Endothelial cell of umbilical vein (primary cell): ENCODE data around the gene RAB43. TPM values are rescaled to one million over a fixed set of nuclear protein-coding genes. Genes with fewer than 3 reads are reported as not detected.

Experiments
- BruUV-seq: library from RNA; stranded (reverse); fragments of 400-500 nt; replicated peaks from 2 replicates; lab custom pipeline; 2021; lab: Mats Ljungman, UMichigan
- CTCF ChIA-PET: fragments of 300-600, 350-600 bp; sonication (Branson Sonifier 250); formaldehyde crosslinking; loops from one replicate; lab custom pipeline; 2021; ENCODE audit warnings: antibody characterized with exemption, inconsistent platforms; lab: Charles Lee
- POLR2A ChIA-PET: fragments of 300-600, 350-600 bp; sonication (Branson Sonifier 250); formaldehyde crosslinking; loops from one replicate; lab custom pipeline; 2021; ENCODE audit warnings: antibody characterized with exemption, inconsistent platforms; lab: Charles Lee
- DNase-seq: peaks from one replicate; pipeline ENCODE4 v3.0.0-alpha.2; 2011; ENCODE audit warnings: low read depth, low spot score
- FAIRE-seq: peaks from 2 replicates; lab custom pipeline; 2011; peaks lifted over from hg19 to GRCh38; lab: Jason Lieb, UNC
- H2AFZ ChIP-seq: 2 replicates; pipeline ENCODE4 v1.6.0; 2012; ENCODE audit warnings: low read depth, low read length, control low read depth, inconsistent platforms
- H3K27ac ChIP-seq: 2 replicates; pipeline ENCODE4 v1.5.1; 2011; ENCODE audit warnings: low read depth, mild to moderate bottlenecking, control low read depth, low read length, moderate library complexity; ENCODE audit not compliant: insufficient read depth
- H3K27me3 ChIP-seq, 2 experiments: 2 replicates each; pipeline versions ENCODE4 v1.6.0 to v1.6.1; 2011; ENCODE audit warnings: low read length in 2 of 2, mixed read lengths in 1 of 2; ENCODE audit not compliant: control insufficient read depth in 2 of 2, insufficient read depth in 2 of 2
- H3K36me3 ChIP-seq, 2 experiments: 2 replicates in 1 of 2; 3 replicates in 1 of 2; pipeline ENCODE4 v1.5.1; 2011; ENCODE audit warnings: low read length in 2 of 2, mild to moderate bottlenecking in 1 of 2, moderate library complexity in 1 of 2; ENCODE audit not compliant: control insufficient read depth in 2 of 2, insufficient read depth in 2 of 2; ENCODE audit errors: extremely low read depth in 1 of 2
- H3K4me1 ChIP-seq: 3 replicates; pipeline ENCODE4 v1.5.1; 2011; ENCODE audit warnings: mild to moderate bottlenecking, low read length; ENCODE audit not compliant: control insufficient read depth, insufficient read depth; ENCODE audit errors: extremely low read depth
- H3K4me2 ChIP-seq: 2 replicates; pipeline ENCODE4 v1.6.1; 2011; ENCODE audit warnings: low read length, control low read depth, mixed read lengths; ENCODE audit not compliant: insufficient read depth
- H3K4me3 ChIP-seq, 3 experiments: fragments of 200-600 bp in 1 of 3; sonication (generic), shearing (Covaris generic) in 1 of 3; replicated peaks in 1 of 3; 2 replicates each; pipeline ENCODE4 v1.5.1; 2011 to 2016; ENCODE audit warnings: control low read depth in 3 of 3, low read length in 3 of 3, mild to moderate bottlenecking in 2 of 3, inconsistent platforms in 1 of 3, low read depth in 1 of 3, moderate library complexity in 1 of 3; ENCODE audit not compliant: insufficient read depth in 1 of 3
- H3K79me2 ChIP-seq: 2 replicates; pipeline ENCODE4 v1.6.0; 2012; ENCODE audit warnings: low read length, inconsistent platforms; ENCODE audit not compliant: control insufficient read depth, insufficient read depth
- H3K9ac ChIP-seq: replicated peaks from 2 replicates; pipeline ENCODE3; 2011; ENCODE audit warnings: low read length, control low read depth; ENCODE audit not compliant: insufficient read depth; ENCODE audit errors: extremely low read depth
- H3K9me1 ChIP-seq: replicated peaks from 3 replicates; pipeline ENCODE4 v1.6.0; 2011; ENCODE audit warnings: mild to moderate bottlenecking, low read length; ENCODE audit not compliant: control insufficient read depth, insufficient read depth; ENCODE audit errors: extremely low read depth
- H3K9me3 ChIP-seq: replicated peaks from 2 replicates; pipeline ENCODE4 v1.5.1; 2012; ENCODE audit warnings: low read length, inconsistent platforms; ENCODE audit not compliant: control insufficient read depth, insufficient read depth
- H4K20me1 ChIP-seq: replicated peaks from 2 replicates; pipeline ENCODE3; 2011; ENCODE audit warnings: mild to moderate bottlenecking, low read length; ENCODE audit not compliant: control insufficient read depth, insufficient read depth; ENCODE audit errors: extremely low read depth
- CTCF ChIP-seq, 2 donors: IDR thresholded peaks; 1 replicate in 1 of 2; 2 replicates in 1 of 2; pipeline ENCODE4 v1.5.1; 2011; ENCODE audit warnings: low read length in 2 of 2, mild to moderate bottlenecking in 2 of 2, moderate library complexity in 2 of 2, control low read depth in 1 of 2, inconsistent platforms in 1 of 2, low read depth in 1 of 2; ENCODE audit not compliant: insufficient read depth in 1 of 2; ENCODE audit errors: extremely low read depth in 1 of 2
- EZH2 ChIP-seq: IDR thresholded peaks from 2 replicates; pipeline ENCODE4 v1.6.1; 2012; ENCODE audit warnings: borderline replicate concordance, low read depth, mild to moderate bottlenecking, moderate library complexity, low read length, inconsistent platforms; ENCODE audit not compliant: severe bottlenecking
- FOS ChIP-seq: IDR thresholded peaks from 2 replicates; pipeline ENCODE4 v1.6.1; 2011; ENCODE audit warnings: mild to moderate bottlenecking, low read length, moderate library complexity, borderline replicate concordance; ENCODE audit not compliant: insufficient read depth
- GATA2 ChIP-seq: IDR thresholded peaks from 2 replicates; pipeline ENCODE4 v1.7.0; 2011; ENCODE audit warnings: low read depth, mild to moderate bottlenecking, moderate library complexity, mixed read lengths, low read length; ENCODE audit not compliant: insufficient read length, insufficient read depth
- JUN ChIP-seq: IDR thresholded peaks from 2 replicates; pipeline ENCODE4 v1.6.1; 2011; ENCODE audit warnings: borderline replicate concordance, low read depth; ENCODE audit not compliant: insufficient read length, insufficient read depth
- MAX ChIP-seq: IDR thresholded peaks from 2 replicates; pipeline ENCODE4 v1.6.1; 2011; ENCODE audit not compliant: insufficient read depth, insufficient read length
- MYC ChIP-seq: IDR thresholded peaks from one replicate; pipeline ENCODE4 v1.6.1; 2011; ENCODE audit warnings: mild to moderate bottlenecking, low read depth, low read length
- POLR2A ChIP-seq: IDR thresholded peaks from 2 replicates; pipeline ENCODE4 v1.6.1; 2012; ENCODE audit warnings: low read depth, mild to moderate bottlenecking, control low read depth, low read length
- POLR2AphosphoS5 ChIP-seq: IDR thresholded peaks from 2 replicates; pipeline ENCODE4 v1.6.1; 2012; ENCODE audit warnings: low read depth, mild to moderate bottlenecking, control low read depth, low read length, moderate library complexity; ENCODE audit not compliant: insufficient read depth
- dilution Hi-C: fragments of 300-500 bp; cut with MboI; formaldehyde crosslinking; loops from one replicate; pipeline ENCODE4 v1.15.0; 2019; ENCODE audit warnings: low sequenced_read_pairs; ENCODE audit not compliant: extremely low pct_ligation_motif_present
- intact Hi-C: fragments of 100-400 bp; cut with micrococcal nuclease; formaldehyde crosslinking; loops from one replicate; pipeline ENCODE4 v1.10.0; 2022
- polyA plus RNA-seq, 4 experiments: library from polyadenylated mRNA; depleted of rRNA in 3 of 4; stranded (reverse) in 3 of 4; unstranded in 1 of 4; fragments of >200 nt; gene quantifications; 2 replicates each; pipeline versions ENCODE4 v1.2.1 to v1.2.3, GENCODE V29; 2011 to 2012; ENCODE audit warnings: missing spikeins in 1 of 4
- total RNA-seq: library from RNA; stranded (reverse); gene quantifications from 2 replicates; pipeline ENCODE4 v1.2.3, GENCODE V29; 2021

RAB43 gene
- total and polyA plus RNA-seq, 2 donors (not counting 3 experiments of a cell fraction or from before 2014, with no cell fraction given), result 18.5 to 31.5 TPM

- H3K27me3 ChIP-seq, result no peaks in the 10 kb centered on the region
- no peak for TF ChIP-seq FOS
- FAIRE-seq (no peak), DNase-seq (no peak)
- ChIA-PET CTCF (interaction anchor here (0.9 to 3.1 kb wide), 4 partner anchors 11 to 145 kb away, joined by 3 to 21 read pairs (median 7); no protein-coding TSS in a partner anchor), POLR2A (no interaction called here)
- H3K36me3 ChIP-seq, result peaks cover 0 to 8% of the 10 kb centered on the region in 2 experiments
- intact Hi-C loops, result no loop called here
- peaks cover 8% of the 10 kb centered on the region for H3K79me2 ChIP-seq
- no peak overlapping the region for H3K4me3 ChIP-seq
- H3K9ac ChIP-seq, result no peak overlapping the region
- BruUV-seq, result no TSS peak
- no peak overlapping the region for H3K27ac ChIP-seq
- H3K4me1 ChIP-seq, result no peaks in the 10 kb centered on the region
- no peak overlapping the region for H3K4me2 ChIP-seq
- peaks cover 7% of the 10 kb centered on the region for H4K20me1 ChIP-seq
- H3K9me3 ChIP-seq, result no peaks in the 10 kb centered on the region
- dilution Hi-C loops, result loop anchor here (25.0 kb wide), 1 partner anchor 189 kb away; no protein-coding TSS in a partner anchor
- no peaks in the 10 kb centered on the region for H3K9me1 ChIP-seq
- no peak overlapping the region for H2AFZ ChIP-seq
Measured at GRCh38 chr3:129101370-129102138, 20.1 kb downstream of the RAB43 start.

- BruUV-seq, result no TSS peak
- dilution Hi-C loops (loop anchor here (25.0 kb wide), 1 partner anchor 188 kb away; no protein-coding TSS in a partner anchor), intact Hi-C loops (no loop called here)
- TF ChIP-seq JUN (no peak), GATA2 (no peak), MYC (no peak), POLR2AphosphoS5 (no peak), CTCF (IDR thresholded peaks at IDR 0.05; ENCODE audit: extremely low read depth in 1 of 2, insufficient read depth in 1 of 2, low read depth in 1 of 2, low read length in 2 of 2) (no peak), MAX (no peak), FOS (no peak), POLR2A (no peak), EZH2 (no peak)
- H3K36me3 ChIP-seq, result peaks cover 0 to 8% of the 10 kb centered on the region in 2 experiments
- H2AFZ ChIP-seq, result no peak overlapping the region
- no peak overlapping the region for H3K4me2 ChIP-seq
- no peak overlapping the region for H3K4me3 ChIP-seq
- FAIRE-seq, result no peak
- no peaks in the 10 kb centered on the region for H3K27me3 ChIP-seq
- no peaks in the 10 kb centered on the region for H3K9me1 ChIP-seq
- H4K20me1 ChIP-seq, result peaks cover 5% of the 10 kb centered on the region
- CTCF ChIA-PET, result interaction anchor here (1.7 to 3.1 kb wide), 3 partner anchors 12 to 130 kb away, joined by 5 to 21 read pairs (median 9); no protein-coding TSS in a partner anchor
- H3K79me2 ChIP-seq, result peaks cover 8% of the 10 kb centered on the region
- POLR2A ChIA-PET, result no interaction called here
- no peaks in the 10 kb centered on the region for H3K4me1 ChIP-seq
- no peak for DNase-seq
- no peaks in the 10 kb centered on the region for H3K9me3 ChIP-seq
- H3K9ac ChIP-seq, result no peak overlapping the region
- H3K27ac ChIP-seq, result no peak overlapping the region
Measured at GRCh38 chr3:129100274-129100673, 21.3 kb downstream of the RAB43 start.
